DMS114 treated with DMSO at 0.1 percent for 48 hours (cell line): ENCODE data around the gene PSMG3.
"Not testable (repeated sequence)": the region's sequence is repeated elsewhere in the genome, so short reads cannot be mapped to it uniquely, and the experiment has no call there.

Experiments
- DNase-seq: peaks from one replicate; lab custom pipeline; 2025; ENCODE audit not compliant: unreplicated experiment; lab: John Stamatoyannopoulos, UW

PSMG3 gene

DNA sequence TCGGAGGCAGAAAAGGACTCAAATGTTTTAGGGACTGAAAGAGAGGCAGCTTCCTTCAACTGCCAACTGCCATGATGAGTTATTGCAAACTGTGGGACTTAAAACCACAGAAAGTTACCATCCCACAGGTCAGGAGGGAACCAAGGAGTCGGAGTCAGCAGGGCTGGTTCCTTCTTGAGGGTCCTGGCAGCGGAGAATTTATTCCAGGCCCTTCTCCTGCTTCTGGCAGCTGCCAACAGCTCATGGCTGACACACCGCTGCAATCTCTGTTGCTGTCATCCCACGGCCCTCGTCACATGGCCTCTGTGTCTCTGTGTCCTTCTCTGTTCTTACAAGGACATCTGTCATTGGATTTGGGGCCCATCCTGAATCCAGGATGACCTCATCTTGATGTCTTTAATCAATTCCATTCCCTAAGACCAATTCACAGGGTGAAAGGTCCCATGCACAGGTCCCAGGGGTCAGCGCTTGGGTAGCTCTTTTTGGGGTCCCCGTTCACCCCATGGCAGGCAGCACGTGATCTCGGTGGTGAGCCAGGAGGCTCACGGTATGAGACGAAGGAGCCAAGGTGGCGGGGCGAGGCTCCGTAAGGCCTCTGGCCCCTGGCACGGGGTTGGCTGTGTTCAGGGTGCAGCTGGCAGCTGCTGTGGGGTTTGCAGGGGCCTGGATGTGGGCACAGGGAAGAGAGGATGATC lies 27.4 kb upstream of the PSMG3 start:
- no peak for DNase-seq

DNA sequence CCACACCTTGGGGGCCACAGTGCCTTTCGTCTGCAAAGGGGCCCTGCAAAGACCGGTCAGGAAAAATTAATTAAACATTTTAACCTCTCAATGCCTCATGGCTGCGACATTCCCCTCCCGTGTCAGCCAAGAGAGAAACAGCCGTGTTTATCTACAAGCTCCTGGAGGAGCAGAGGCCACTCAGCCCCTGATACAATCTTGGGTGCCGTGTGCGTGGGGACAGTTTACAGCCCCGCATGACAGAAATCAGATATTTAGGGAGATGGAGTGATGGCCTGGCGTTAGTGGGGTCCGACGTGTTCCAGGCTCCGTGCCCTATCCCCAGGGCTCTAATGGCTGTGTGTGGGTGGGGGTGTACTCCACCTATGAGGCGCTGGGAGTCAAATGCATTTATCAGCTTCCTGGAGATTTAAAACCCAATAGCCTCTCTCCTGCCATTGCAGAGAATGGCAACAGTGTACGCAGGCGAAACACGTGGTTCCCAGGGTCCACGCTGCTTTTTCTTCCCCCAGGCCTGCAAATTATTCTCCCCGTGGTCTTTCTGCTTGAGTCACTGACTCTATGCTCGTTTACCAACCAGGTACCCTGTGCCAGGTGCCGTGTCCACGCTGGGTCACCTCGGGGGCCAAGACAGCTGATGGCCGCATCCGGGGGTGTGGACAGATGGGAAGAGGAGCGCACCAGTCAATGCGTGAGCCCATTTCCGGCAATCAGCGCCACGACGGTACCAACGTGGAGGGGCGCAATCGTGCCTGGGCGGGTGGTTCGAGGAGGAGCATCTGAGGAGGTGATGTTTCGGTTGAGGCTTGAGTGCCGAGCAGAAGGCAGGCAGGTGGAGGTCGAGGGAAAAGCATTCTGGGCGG lies 26.6 kb upstream of the PSMG3 start:
- no peak for DNase-seq

DNA sequence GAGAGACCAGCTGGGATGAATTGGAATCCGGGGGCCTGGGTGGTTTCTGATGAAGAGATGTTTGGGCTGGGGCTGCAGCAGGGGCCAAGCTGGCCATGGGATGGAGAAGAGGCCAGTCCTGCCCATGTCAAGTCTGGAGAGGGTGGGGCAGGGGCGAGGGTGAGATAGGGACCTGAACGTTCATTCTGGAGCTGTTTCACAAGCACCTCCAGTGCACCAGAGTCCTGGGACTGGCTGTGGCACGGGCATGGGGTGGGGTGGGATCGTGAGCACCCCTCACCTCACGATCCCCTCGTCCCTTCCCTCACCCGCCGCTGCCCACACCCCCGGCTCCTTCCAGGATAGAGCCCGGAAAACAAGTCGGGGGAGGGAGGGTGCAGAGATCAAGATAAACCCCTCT lies 25.8 kb upstream of the PSMG3 start:
- DNase-seq = no peak

DNA sequence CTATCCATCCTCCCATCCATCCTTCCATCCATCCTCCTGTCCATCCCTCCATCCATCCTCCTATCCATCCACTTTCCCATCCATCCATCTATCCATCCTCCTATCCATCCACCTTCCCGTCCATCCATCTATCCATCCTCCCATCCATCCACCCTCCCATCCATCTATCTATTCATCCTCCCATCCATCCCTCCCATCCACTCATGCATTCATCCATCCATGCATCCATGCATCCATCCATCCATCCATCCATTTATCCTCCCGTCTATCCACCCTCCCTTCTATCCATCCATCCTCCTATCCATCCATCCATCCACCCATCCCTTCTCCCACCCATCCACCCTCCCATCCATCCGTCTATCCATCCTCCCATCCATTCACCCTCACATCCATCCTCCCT lies 25.2 kb upstream of the PSMG3 start:
- no peak for DNase-seq

DNA sequence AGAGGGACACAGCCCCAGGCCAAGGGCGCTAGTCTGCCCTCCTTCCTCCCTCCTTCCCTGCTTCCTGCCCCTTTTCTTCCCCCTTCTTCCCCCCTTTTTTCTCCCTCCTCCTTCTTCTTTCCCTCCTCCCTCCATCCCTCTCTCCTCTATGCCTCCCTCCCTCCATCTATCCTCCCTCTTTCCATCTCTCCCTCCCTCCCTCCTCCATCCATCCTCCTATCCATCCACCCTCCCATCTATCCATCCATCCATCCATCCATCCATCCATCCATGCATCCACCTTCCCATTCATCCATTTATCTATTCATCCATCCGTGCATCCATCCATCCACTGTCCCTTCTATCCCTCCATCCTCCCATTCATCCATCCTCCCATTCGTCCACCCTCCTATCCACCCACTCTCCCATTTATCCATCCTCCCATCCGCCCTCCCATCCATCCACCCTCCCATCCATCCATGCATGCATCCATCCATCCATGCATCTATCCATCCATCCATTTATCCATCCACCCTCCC lies 24.1 kb upstream of the PSMG3 start:
- no peak for DNase-seq

DNA sequence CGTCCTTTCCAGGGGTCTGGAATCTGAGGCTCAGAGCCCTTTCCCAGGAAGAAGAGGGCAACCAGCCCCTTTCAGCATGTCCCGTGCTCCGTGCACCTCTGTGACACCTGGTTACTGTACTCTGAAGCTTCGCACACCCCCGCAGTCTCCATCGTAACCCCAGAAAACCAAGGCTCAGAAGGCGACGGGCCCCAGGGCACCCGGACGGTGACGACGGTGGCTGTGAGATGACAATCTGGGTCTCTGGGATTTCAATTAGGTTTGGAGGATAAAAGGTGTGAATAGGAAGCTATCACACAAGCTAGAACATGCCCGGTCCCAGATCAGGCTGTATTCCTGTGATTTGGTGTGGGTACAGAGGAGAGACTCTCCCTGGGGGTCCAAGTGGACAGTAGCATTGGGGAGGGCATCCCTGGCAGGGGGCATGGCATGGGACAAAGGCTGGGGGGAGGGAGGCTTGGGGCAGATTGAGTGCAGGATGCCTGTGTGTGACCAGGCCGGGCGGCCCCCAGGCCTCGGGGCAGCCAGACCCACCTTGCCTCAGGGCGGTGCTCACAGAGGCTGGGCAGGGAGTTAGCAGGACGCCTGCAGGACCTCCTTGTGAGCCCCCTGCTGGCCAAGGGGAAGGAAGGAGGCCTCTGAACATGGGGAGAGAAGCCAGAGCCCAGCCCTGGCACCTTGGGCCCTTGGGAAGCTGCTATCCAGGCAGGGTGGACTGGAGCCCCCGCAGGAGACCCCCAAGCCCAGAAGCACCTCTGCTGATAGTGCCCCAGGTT lies 23.4 kb upstream of the PSMG3 start:
- DNase-seq = no peak

DNA sequence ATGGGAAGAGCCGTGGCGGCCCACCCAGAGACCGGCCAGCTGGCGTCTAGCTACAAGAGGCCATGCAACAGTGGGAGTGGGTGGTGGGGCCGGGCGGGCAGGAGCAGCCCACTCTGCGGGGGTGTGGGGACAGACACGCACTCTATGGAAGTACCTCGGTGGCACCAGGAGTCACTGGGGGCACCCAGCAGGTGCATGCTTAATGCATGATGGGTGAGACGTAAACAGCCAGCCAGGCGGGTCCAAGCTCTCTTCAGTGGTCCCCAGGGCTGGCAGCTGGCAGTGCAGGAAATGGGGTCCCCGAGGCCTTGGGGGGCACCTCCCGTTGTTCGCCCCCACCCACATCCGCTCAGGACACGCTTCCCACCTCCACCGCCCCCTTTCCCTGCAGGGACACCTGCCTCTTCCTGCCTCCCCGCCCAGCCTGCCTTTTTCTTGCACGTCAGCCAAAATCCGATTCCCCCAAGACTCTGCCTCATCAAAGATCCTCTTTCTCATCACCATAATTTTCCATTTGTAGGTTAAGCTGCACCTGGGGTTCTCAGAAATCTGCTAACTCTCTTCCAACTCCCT lies 22.6 kb upstream of the PSMG3 start:
- DNase-seq = no peak

DNA sequence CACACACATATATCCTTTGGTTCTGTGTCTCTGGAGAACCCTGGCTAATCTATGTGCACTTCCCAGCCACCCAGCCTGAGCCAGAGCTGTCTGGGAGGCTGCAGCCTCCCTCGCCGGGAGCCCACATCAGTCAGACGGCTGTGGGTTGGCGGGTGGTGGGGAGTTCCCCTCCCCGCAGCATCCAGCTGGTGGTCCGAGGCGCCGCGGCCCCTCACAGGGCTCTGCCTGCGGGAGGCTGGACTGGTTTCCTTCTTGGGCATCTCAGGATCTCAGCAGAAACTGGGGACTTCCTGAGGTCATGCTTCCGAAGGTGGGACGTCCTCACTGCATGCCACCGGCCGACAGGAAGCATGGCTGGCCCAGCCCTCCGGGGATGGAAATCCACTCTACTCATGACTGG lies 22.0 kb upstream of the PSMG3 start:
- no peak for DNase-seq

DNA sequence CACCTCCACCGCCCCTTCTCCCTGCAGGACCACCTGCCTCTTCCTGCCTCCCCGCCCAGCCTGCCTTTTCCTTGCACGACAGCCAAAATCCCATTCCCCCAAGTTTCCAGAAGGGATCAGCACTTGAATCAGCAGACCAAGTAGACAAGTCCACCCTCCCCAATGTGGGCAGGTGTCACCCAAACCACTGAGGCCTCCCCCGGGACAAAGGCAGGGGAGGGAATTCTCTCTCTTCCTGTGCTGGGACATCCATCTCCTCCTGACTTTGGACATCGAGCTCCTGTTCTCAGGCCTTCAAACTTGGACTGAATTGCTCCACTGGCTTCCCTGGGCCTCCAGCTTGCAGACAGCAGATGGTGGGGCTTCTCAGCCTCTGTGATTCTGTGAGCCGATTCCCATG lies 21.6 kb upstream of the PSMG3 start:
- no peak for DNase-seq

DNA sequence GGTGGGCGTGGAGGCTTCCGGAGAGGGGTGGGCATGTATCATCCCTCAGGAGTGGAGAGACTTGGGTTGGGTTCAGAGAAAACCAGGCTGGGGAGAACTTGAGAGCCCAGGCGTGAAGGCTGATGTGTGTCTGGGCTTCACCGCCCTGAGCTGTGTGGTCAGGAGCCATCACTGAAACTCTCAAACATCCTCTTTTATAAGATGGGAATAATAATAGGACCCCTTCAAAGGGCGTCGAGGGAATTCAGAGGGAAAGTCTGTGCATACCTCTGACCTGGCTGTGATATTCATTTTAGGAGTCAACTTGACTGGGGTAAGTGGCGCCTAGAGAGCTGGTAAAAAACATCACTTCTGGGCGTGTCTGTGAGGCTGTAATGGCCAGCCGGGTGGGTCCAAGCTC lies 21.1 kb upstream of the PSMG3 start:
- DNase-seq = no peak

DNA sequence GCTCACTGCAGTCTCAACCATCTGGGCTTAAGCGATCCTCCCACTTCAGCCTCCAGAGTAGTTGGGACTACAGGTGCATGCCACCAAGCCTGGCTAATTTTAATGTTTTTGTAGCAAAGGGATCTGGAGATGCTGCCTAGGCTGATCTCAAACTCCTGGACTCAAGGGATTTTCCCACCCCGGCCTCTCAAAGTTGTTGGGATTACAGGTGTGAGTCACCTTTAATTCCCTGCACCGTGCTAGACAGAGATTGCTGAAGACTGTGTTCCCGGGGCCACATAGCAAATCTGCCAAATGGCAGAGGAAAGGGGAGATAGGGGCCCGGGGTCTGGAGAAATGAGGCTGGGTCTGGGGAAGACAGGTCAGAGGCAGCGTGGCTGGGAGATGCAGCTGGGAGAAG lies 20.6 kb upstream of the PSMG3 start:
- no peak for DNase-seq

DNA sequence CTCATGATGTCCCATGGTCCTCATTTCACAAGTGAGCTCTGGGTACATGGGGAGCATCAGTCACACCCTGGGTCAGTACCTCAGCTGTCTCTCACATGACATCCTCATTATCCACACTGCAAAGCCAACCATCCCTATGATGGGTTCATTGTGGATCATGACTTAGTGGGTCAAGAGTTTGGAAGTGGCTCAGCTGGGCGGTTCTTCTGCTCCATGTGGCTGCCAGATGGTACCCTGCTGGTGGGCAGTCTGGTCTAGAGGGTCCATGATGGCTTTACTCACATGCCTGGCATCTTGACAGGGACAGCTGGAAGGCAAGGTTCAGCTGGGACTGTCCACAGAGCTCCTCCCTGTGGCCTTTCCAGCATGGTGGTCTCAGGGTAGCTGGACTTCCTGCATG lies 19.1 kb upstream of the PSMG3 start:
- no peak for DNase-seq

DNA sequence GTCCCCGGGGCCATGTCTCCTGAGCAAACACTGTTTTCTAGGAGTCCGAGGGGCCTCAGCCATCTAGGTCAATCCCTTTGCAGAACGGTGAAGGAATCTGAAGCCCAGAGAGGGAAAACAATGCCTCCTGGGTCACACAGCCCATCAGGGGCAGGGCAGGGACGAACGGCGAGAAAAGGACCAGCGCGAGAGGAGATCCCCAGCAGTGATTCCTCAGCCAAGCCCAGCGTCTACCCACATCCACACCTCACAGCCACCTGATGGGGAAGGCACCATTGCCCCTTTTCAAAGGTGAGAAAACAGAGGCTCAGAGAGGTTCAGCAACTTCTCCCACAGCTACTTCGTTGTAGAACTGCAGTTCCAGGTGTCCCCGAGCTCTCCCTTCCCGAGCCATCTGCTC lies 17.9 kb upstream of the PSMG3 start:
- DNase-seq = no peak

DNA sequence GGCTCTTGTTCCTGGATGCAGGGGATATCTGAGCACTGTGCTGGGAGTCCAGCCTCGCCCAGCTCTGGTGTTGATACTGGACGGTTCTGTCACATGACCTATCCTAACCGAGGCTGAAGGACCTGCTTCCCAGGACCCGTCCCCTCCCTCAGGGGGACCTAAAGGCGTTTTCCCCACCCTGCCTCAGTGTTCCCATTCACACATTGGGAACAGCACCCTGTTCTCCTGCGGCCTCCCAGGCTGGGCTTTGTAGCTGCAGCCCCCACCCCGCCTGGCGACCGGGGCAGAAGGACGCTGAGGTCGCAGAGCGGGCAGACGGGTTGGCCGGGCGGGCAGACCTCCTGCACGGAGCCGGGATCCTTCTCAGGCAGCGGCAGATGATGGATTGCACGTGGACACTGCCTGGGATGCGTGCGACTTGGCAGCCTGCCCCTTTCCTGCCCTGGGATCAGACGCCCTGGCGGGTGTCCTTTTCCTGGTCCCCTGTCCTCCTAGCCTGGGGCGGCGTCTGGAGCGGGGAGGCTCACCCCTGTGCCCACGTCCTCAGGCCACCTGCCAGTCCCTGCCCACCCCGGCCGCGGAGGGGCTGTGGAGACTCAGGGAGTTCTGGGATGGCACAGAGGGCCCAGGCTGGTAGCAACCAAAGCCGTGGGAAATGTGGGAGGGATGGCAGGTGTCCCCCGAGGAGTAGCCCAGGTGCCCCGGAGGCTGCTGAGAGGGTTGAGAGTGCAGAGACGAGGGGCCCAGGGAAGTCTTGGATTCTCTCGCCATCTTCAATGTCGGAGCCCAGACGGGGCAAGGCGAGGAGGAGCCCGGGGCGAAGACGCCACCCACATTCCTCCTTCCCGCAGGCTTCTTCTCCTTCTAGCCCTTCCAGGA lies 17.2 kb upstream of the PSMG3 start:
- DNase-seq = no peak

DNA sequence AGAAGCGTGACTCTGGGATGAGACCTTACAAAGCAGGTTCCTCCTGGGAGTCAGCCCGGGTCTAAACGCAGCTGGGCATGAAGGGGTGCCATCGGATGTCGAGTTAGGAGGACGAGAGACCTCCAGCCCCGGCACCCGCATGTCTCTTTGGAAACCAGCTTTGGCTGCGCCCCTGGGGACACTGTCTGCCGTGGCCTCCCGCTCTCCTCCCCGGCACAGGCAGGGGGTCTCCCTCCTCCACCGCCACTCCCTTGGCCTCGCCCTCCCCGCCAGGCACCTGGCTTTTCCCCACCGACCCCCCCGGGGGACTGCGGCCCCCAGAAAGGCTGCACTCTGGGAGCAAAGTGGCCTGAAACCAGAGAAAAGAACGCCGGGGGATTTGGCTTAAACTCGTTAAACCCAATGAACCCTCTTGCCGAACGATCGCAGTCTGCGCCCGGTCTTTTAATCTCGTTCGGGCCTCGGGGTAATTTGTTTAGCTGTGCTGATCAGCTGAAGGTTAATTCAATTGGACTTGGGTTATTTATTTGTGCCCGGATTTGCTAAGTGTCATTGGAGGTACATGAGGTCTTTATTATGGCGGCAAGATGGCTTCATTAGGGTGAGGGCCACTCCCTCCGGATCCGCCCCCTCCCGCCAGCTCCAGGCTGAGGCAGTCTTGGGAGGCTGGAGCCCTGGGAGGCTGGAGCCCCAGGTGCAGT lies 16.4 kb upstream of the PSMG3 start:
- DNase-seq = no peak

DNA sequence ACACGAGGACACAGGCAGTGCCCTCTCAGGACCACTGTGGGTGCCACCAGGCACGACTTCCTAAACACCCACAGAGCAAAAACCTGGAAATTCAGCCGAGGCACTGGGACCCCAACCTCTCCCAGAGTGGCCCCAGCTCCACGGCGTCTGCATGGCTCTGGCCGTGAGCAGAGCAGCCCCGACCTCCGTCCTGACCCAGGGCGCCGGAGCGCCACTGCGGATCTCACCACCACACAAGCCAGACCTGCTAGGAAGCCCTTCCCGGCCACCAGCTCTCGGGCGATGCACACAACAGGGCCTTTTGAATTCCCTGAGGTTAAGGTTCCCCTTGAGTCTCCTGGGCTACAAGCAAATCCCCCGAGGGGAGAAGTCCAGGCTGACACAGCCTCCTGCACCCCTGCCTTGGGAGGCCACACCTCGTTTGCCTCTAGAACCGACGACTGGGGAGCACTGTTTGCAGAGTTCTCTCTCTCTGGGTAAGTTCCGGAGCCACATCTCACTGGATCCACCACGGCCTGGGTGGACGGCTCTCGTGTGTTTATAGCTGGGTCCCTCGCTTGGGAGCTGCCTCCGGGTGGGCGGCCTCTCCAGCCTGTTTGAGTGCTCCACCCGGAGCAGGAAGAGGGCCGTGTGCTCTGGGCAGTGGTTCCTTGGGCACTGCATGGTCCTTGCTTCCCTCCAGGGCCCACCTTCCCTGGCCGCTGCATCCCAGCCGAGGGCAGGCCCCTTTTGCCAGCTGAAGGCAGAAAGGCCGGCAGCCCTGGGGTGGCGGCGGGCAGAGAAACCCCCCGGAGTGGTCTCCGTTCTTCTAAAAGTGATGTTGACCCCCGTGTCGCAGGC lies 15.5 kb upstream of the PSMG3 start:
- DNase-seq = no peak

DNA sequence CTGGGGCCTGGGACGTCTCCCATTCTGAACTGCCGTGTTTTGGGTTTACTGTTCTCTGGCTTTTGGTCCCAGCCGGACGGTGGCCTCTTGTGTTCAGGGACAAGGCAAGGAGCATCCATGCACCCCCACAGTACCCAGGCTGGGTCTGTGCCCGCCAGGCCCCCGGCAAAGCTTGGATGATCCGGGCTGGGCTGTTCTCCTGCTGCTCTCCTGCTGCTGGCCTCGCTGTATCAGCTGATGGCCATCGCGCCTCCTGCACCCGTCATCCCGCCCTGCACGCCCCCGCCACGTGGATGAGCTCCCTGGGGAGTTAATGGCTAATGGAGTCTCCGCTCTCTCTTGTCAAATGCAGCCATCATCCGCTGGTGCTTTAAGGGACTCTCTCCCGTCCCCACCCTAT lies 14.9 kb upstream of the PSMG3 start:
- DNase-seq = no peak

DNA sequence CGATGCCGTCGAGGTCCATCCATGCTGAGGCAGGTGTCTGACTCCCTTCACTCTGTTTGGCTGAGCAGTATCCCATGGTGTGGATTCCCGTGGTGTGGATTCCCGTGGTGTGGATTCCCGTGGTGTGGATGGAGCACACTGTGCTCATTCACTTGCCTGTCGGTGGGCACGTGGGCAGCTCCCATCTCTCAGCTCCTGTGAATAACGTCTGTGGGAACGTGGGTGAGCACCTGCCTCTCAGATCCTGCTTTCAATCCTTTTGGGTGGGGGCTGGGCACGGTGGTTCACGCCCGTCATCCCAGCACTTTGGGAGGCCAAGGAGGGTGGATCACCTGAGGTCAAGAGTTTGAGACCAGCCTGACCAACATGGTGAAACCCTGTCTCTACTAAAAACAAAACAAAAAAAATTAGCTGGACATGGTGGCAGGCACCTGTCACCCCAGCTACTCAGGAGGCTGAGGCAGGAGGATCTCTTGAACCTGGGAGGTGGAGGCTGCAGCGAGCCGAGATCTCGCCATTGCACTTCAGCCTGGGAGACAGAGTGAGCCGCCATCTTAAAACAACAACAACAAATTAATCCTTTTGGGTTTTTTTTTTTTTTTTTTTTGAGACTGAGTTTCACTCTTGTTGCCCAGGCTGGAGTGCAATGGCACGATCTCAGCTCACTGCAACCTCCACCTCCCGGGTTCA lies 13.6 kb upstream of the PSMG3 start:
- DNase-seq = not testable (repeated sequence)
